NCI-H446 (cell line): ENCODE data around the gene LY86.

Source experiments
- DNase-seq, 2 experiments: peaks; one replicate each; lab custom pipeline; 2025; lab: John Stamatoyannopoulos, UW

The LY86 gene

DNA sequence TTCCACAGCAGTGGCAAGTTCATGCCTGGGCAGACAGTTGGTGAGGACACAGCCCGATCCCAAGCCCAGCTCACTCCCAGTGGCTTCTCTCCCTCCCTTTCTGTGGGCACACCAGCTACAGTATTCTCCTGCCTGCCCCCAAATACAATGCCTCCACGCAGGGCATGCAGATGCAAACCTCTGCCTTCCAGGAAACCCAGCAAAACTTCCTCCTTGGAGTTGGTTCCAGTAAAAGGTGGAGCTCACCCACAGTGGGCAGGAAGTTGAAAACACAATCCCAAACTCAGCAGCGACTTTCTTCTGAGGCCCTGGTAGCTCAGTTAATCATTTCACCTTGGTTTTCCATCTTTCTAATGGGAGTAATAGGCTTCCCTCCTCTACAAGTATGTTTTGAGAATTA, 93.7 kb downstream of the LY86 start:
- no peak for DNase-seq

DNA sequence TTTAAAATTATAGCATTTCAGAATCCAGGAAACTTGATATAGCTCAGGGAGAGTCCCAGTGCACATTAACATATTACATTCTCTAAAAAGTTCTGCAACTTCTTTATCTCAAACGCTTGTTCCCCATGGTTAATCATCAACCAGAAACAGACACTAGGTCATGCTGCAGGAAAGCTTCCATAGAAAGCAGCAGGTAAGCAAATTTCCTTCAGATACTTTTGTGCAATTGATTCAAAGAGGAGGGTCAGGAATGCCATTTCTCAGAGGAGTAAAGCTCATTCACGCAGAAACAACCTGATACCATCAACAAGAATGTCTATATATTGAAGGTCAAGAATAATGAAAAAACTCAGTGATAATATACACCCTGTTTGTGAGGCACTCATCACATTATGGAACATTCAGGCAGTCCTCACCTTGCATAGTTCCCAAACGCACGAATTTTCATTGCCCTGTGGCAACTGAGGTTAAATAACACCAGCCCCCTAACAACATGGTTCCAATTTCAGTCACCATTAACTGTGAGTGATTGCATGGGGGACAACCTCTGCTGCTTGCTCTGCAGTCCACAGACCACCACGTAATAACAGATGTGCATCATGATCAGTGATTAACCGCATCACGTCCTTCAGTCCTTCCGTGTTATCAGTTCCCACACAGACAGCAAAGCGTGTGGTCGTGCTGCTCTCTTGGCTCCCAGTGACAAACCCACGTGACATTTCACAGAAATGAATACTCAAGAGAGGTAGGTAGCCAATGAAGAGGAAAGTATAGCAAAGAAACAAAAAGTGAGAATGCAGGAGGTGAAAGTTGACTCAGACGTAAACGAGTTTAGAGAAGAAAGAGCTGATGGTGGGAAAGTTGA, 95.7 kb downstream of the LY86 start:
- DNase-seq = no peak

DNA sequence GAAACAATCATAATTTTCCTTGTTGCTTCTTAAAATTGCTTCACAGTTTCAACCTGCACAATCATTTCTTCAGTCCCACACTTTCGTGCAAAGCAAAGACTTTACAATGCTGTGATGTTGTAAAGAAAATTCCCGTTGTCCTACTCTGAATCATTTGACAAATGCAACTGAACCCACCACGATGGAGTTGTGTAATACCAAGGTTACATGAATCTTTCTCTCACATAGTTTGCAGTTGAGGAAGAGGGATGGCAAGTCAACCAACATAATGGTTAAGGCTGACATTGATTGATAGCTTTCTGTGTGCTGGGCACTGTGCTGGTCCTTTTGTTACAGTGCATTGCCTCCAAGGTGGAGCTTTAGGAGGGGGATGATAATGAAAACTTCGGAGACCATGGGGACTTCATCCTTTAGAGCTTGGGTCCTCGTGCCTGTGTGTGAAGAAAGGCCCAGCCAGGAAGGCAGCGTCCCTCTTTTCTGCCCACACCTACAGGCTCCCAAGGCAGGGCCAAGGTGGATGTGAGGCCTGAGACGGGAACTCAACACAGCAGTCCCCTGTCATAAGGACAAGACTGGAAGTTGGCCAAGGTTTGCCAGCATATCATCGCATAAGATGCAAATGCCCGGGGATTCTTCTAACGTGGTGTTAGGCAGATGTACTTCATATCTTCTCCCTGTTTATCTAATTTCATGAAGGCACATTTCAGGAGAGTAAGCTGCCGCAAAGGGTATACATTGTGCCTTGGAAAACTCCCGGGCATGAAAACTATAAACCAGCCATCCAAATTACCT, 96.9 kb downstream of the LY86 start:
- no peak for DNase-seq

- DNase-seq = no peak
These were observed 97.7 kb downstream of the LY86 start for GRCh38 chr6:6686176-6686575.

- peak; percentile 90 to 96 for DNase-seq
These were observed 98.5 kb downstream of the LY86 start for GRCh38 chr6:6686748-6687601.

- DNase-seq = no peak
These were observed 99.8 kb downstream of the LY86 start for GRCh38 chr6:6688283-6688682.

GRCh38 chr6:6688951-6689350, 100.4 kb downstream of the LY86 start:
- DNase-seq = no peak

DNA sequence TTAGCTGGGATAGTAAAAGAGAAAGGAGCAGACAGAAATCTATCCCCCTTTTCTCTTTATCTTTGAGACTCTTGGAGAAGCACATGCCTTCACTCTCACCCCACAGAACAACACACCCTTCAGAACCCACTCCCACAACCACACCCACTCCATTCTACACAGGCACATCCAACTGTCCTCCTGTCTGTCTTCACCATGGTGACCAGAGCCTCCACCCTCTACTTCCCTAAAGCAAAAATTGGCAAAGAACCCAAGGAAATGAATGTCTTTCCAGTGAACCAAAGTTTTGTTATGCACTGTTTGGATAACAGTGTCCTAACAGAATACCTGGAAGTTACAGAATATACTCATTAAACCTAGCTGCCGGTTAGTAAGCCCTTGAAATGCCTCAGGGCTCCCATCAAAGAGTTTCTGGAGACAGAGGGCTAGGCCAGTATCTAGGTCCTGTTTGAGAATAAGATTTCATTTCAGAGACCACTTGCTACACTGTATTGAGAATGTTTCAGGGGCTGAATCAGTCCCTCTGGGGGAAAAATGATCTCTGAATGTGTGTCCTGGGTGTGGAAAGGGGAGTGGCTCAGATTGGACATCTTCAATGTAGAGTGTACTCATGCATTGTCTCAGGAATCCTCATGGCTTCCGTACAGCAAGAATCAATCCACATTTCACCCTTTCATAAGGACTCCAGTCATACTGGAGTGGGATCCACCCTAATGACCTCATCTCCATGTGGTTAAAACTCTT, 101.1 kb downstream of the LY86 start:
- DNase-seq = no peak

DNA sequence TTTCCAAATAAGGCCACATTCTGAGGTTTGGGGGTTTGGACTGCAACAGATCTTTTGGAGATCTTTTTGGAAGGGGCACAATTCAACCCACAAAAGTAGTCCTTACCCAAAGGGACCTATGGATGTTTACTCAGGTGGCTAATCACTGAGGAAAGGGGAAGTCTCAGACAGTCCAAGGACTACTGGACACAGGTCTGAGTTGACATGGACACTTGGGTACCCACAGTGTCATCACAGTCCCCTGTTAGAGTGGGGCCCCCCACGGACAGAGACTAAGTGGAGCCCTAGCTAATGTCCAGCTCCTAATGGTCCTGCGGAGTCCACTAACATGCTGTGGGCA, 101.6 kb downstream of the LY86 start:
- DNase-seq = no peak

DNA sequence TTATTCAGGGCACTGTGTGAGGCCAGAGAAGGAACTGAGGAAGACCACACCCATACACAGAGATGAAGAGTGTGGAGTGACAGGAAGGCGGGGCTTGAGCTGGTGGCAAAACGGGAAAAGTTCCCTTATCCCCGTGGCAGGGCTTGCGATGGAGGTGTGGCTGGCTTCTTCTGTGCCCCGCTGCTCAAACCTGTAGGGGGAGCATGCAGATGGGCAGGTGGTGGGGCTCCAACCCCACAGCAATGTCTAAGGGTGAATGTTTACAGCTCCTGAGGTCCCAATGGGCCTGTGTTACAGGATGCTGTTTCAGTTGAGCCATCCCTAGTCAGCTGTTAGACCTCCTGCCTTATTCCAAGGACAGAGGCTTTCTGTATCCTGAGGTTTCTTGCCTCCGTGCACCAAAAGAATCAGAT, 105.9 kb downstream of the LY86 start:
- DNase-seq = no peak

DNA sequence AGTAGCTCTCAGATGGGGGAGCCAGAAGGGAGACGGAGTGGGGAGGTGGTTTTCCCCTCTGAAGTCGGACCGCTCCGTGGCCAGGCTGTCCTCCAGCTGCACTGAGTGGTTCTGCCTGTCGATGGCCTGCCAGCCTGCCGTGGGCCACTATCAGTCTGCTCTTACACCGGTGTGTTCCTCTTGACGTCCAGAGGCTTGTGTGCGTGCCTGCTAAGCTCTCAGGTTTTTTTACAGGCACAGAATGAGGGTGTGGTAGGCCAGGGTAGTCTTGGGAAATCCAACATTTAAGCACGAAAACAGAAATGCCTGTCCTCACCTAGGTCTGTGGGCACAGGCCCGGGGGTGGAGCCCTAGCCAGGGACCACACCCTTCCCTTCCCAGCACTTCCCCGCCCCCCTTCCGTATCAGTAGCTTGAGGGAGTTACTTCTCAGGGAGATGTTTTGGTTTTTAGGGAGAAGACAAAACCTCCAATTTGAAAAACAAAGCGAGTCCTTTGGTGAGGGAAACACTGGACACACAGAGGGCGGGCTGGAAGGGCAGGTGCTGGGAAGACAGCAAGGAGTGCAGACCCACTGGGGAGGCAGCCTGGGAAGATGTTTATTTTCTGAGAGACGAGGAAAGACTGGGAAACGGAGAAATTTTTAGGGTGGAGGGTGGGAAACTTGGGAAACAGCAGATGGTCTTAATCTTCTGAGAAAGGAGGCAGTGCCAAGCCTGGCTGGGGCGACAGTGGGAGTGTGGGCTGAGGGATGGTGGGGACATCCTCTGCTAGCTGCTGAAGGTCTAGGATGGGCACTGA, 106.5 kb downstream of the LY86 start:
- no peak for DNase-seq

- DNase-seq = peak; percentile 15 to 67
These were observed 107.2 kb downstream of the LY86 start for GRCh38 chr6:6695625-6696276.

GRCh38 chr6:6696867-6697531, 108.5 kb downstream of the LY86 start:
- DNase-seq = peak; percentile 6 to 70

DNA sequence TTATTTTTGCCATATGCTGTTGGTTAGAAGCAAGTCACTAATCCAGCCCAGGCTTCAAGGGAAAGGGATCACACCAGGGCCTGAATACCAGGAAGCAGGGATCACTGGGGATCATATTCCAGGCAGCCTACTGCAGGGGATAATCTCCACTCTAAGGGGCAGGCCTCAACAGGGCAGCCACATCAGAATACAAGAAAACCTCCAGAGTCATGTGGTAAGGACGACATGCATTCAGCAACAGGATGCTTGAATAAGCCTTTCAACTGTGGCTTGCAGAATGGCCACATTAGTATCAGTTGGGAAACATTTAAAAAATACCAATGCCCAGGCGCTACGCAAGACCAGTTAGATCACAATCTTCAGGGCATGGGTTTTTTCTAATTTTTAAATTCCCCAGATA, 109.1 kb downstream of the LY86 start:
- DNase-seq = no peak

- DNase-seq = peak; percentile 84 to 90
These were observed 111.3 kb downstream of the LY86 start for GRCh38 chr6:6699741-6700367.

- peak in 1 of 2 experiments; percentile 14 for DNase-seq
These were observed 112.1 kb downstream of the LY86 start for GRCh38 chr6:6700407-6701270.

DNA sequence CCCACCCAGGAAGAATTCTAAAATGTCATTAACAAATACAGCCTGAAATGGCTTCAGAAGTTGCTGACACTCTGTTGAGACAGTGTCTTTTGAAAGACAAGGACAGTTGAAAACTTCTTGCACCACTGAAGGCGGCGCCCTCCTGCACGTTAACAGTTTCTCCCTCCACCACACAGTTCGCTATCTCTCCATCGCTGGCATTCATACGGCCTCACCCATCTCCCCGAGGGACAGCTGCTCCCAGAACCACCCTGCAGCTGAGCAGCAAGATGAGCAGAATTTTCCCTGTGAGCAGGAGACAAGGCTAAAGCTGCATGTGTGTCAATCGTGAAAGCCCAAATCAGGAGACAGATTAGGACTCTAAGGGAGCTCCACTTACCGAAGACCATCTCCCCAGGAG, 113.3 kb downstream of the LY86 start:
- no peak for DNase-seq

DNA sequence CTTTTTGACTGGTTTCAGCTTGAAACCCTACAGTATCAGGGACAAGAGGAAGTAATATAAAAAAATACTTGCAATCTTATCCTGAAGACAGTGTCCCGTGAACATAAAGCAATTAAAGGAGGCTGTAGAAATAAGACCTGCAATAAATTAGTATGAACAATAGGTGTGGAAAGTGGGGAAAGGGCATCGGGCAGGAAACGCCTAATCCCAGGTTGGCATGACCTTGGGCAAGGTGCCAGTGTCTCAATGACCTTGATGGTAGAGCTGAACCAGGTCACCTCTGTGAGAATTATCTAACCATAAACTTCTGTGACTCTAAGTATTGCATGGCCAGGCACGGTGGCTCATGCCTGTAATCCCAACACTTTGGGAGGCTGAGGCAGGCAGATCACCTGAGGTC, 115.2 kb downstream of the LY86 start:
- DNase-seq = no peak
